Heart left ventricle (tissue), 16 donors: Measurements from ENCODE around the gene ABL1. TPM values are rescaled to one million over a fixed set of nuclear protein-coding genes. Genes with fewer than 3 reads are reported as not detected.
"Not testable (repeated sequence)": the region's sequence is repeated elsewhere in the genome, so short reads cannot be mapped to it uniquely, and the experiment has no call there.

ENCODE experiments used
- ATAC-seq, 4 donors: fragments of 200-7000 bp; cut with Tn5 transposase; one replicate each; pipeline ENCODE4 v1.9.1; 2020 to 2022; ENCODE audit warnings: moderate library complexity in 4 of 4, mild to moderate bottlenecking in 3 of 4, moderate number of reproducible peaks in 1 of 4
- DNase-seq, 5 donors: peaks; one replicate each; pipeline ENCODE4 v3.0.0-alpha.2; 2020
- H3K27ac ChIP-seq, 12 donors: fragments of 200-600 bp; sonication (generic) in 4 of 12; one replicate each; pipeline versions ENCODE4 v1.5.0 to v1.8.0; 2016 to 2022; ENCODE audit warnings: mild to moderate bottlenecking in 2 of 12
- H3K27me3 ChIP-seq, 9 donors: fragments of 200-600 bp; sonication (generic) in 2 of 9; one replicate each; pipeline versions ENCODE4 v1.5.1 to v1.8.0; 2016 to 2022; ENCODE audit warnings: mild to moderate bottlenecking in 3 of 9
- H3K36me3 ChIP-seq, 9 donors: fragments of 200-600 bp; sonication (generic) in 2 of 9; one replicate each; pipeline versions ENCODE4 v1.5.0 to v1.8.0; 2018 to 2022; ENCODE audit warnings: mild to moderate bottlenecking in 2 of 9
- H3K4me1 ChIP-seq, 12 donors: fragments of 200-600 bp; sonication (generic) in 4 of 12; one replicate each; pipeline versions ENCODE4 v1.5.0 to v1.8.0; 2016 to 2022; ENCODE audit warnings: mild to moderate bottlenecking in 3 of 12
- H3K4me3 ChIP-seq, 12 donors: fragments of 200-600 bp; sonication (generic) in 4 of 12; one replicate each; pipeline versions ENCODE4 v1.5.0 to v1.8.0; 2017 to 2022; ENCODE audit warnings: mild to moderate bottlenecking in 9 of 12, moderate library complexity in 4 of 12
- H3K9me3 ChIP-seq, 12 donors: fragments of 200-600 bp; sonication (generic) in 4 of 12; one replicate each; pipeline versions ENCODE4 v1.5.0 to v1.8.0; 2016 to 2022; ENCODE audit warnings: mild to moderate bottlenecking in 1 of 12
- POLR2A ChIP-seq, 2 donors: fragments of 450-650 bp; IDR thresholded peaks; one replicate each; pipeline ENCODE4 v1.6.1; 2017; ENCODE audit warnings: antibody characterized with exemption in 2 of 2, mild to moderate bottlenecking in 2 of 2, moderate library complexity in 2 of 2
- WGBS, 4 donors: extraction: QIAGEN DNeasy Blood & Tissue Kit in 2 of 4; methylation state at CpG; one replicate each; pipeline versions ENCODE4 v1.1.5 to v1.1.7; 2013 to 2018; 5-methylcytosine and 5-hydroxymethylcytosine counted together
- intact Hi-C, 10 donors: fragments of 100-400 bp; cut with DNase I; formaldehyde crosslinking; loops; one replicate each; pipeline versions ENCODE4 v1.11.1 to v1.14.2; 2022
- polyA plus RNA-seq, 2 donors: library from polyadenylated mRNA; stranded (reverse); fragments of 200-250 nt; gene quantifications; one replicate each; pipeline ENCODE4 v1.2.3, GENCODE V29; 2013
- total RNA-seq, 9 donors: library from RNA; depleted of rRNA in 2 of 9; stranded (reverse); fragments of >200 nt in 2 of 9; fragmentation: NEBNext Ultra II Directional in 3 of 9; extraction: Animal tissue kit (Norgen Biotek cat#: 25700) in 3 of 9; gene quantifications; one replicate each; pipeline versions ENCODE4 v1.1.0 to v1.2.4, GENCODE V29; 2016 to 2023
- TF ChIP-seq, protein P1 (sequence below), 12 donors: fragments of 200-600 bp; sonication (generic) in 4 of 12; IDR thresholded peaks; one replicate each; pipeline versions ENCODE4 v1.5.0 to v1.8.0; 2018 to 2022; ENCODE audit warnings: antibody characterized with exemption in 12 of 12, mild to moderate bottlenecking in 5 of 12
- donor health status: ischemic (EF 13 %, LVEDD 7.1; RV severe dilation, severe dysfunction).
- donor health status: healthy with polysubstance abuse.
- donor health status: DM: no; HTN: yes; CAD: no.
- donor health status: DM: no; HTN: no; CAD: no.
- donor health status: ischemic (EF 25% LVEDD 6.9; RV normal size, moderate dysfunction).
- donor health status: ischemic (EF 25% LVEDD 5.7; RV mildly dilated, moderate dysfunction).
- donor health status: healthy.
- donor health status: DM: yes; HTN: yes; CAD: no.
- donor health status: ischemic (EF 35%, LVEDD 5.7; RV mildly dilated, moderate dysfunction).
- donor health status: nonischemic (EF 11% LVEDD 7.7; RV severe dilation, severe dysfunction).
- donor health status: DM: yes; HTN: yes; CAD: no.
- donor health status: PGD.
- donor health status: ischemic (EF 29% LVEDD 5.4; RV normal size, mild dysfunction).
- donor health status: nonischemic (EF 23%, LVEDD 6.1; RV moderate dilation, normal function).

ABL1 gene
- total and polyA plus RNA-seq, 11 donors: 13.2 to 49.8 (median 33.8) TPM

DNA sequence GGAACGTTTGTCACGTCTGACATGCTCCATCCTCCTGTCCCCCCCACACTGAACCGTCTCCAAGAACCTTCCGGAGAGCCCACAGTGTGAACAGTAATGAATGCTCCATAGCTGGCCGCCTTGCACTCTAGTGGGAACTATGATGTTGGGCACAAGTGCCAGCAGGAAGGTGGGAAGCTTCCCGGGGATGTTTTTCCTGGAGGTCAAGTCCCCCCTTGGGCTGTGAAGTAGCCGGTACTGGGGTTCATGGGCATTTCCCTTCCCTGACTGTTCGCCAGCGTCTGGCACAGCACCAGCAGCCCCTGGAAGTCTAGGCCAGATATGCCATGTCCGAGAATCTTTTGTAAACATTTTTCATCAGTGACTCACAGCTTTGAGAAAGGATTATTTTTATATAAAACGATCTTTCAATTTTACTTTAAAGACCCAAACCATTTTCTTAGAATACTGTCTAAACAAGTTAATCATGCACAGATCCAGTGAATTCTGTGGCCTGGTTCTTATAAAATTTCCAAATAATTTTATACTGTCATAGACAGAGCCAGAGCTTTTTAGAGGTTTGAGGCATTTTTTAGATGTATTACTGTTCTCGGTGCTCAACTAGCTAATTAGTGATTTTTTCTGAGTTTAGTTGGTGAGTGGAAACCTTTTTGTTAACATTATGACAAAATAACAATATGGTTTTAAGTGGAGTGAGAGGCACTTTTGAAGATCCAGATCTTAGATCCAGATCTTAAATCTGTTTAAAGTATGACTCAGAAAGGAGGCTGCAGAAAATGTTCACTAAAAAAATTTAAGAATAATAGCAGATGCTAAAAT is 11.6 kb downstream of the ABL1 start:
- peak; percentile 27 to 63 (median 42) for ATAC-seq
- Histone ChIP-seq H3K4me1 (peaks cover 13 to 83% (median 70%) of the 10 kb centered on the region in 12 donors), H3K36me3 (no peaks in the 10 kb centered on the region), H3K9me3 (no peaks in the 10 kb centered on the region), H3K27ac (peak overlapping the region; percentile 40 to 96 (median 88)), H3K27me3 (no peaks in the 10 kb centered on the region), H3K4me3 (peak overlapping the region in 7 of 12 donors; percentile 10 to 40 (median 25))
- TF ChIP-seq, protein P1, sequence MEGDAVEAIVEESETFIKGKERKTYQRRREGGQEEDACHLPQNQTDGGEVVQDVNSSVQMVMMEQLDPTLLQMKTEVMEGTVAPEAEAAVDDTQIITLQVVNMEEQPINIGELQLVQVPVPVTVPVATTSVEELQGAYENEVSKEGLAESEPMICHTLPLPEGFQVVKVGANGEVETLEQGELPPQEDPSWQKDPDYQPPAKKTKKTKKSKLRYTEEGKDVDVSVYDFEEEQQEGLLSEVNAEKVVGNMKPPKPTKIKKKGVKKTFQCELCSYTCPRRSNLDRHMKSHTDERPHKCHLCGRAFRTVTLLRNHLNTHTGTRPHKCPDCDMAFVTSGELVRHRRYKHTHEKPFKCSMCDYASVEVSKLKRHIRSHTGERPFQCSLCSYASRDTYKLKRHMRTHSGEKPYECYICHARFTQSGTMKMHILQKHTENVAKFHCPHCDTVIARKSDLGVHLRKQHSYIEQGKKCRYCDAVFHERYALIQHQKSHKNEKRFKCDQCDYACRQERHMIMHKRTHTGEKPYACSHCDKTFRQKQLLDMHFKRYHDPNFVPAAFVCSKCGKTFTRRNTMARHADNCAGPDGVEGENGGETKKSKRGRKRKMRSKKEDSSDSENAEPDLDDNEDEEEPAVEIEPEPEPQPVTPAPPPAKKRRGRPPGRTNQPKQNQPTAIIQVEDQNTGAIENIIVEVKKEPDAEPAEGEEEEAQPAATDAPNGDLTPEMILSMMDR (IDR thresholded peaks at IDR 0.05): no peak
- no peak for TF ChIP-seq POLR2A (IDR thresholded peaks at IDR 0.05)
- WGBS, 4 donors: 20 to 29% (median 23%) methylated on average over 12 of the region's 12 CpGs
- intact Hi-C loops: loop anchor here in 4 of 10 donors (1.0 to 5.0 kb wide), 2 partner anchors 11 to 64 kb away; partner anchors contain the start of gene ABL1 (in 1 of the 4)
- peak; percentile 47 to 59 (median 51) for DNase-seq

DNA sequence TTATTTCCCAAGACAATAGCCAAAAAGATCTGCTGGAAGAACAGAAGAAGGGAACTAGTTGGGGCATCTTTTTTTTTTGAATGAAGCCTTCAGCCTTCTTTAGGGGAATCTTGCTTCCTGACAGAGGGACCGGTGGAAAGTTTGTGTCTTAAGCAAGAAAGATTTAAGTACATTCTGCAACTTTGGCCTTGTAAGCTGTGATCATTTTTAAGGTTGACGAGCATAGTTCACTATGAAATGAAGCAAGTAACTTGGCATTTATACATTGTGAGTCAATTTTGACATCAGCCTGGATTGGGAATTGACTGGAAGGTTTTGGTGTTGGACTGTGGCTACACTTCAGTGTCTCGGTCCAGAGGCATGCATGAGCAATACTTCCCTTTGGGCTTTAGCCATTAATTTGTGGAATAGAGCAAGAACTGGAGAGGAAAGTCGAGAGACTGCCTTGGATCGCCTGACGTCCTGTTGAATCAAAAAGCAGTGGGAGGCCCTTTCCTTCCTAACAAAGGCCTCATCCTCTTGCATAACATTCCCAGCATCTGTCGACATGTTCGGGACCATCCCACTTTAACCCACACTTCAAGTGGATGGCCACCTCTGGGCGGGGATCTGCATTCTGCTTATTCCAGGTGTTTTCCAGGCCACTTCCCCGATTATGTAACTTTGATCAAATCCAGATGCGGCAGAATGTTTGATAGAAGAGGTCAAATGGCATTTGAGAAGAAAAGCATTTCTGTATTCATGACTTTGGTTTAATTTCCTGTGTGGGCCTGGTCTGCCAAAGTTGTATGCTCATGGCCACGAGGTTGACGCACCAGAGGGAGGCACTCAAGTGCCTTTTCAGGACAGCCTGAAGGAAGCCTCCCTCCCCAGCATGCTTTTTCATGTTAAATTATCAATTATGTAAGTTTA is 12.5 kb downstream of the ABL1 start:
- peaks cover 13 to 82% (median 63%) of the 10 kb centered on the region in 12 donors for H3K4me1 ChIP-seq
- DNase-seq (peak; percentile 62 to 85 (median 74)), ATAC-seq (peak; percentile 79 to 92 (median 88))
- no peaks in the 10 kb centered on the region for H3K9me3 ChIP-seq
- H3K36me3 ChIP-seq: no peaks in the 10 kb centered on the region
- TF ChIP-seq, protein P1 (IDR thresholded peaks at IDR 0.05): peak in 5 of 12 donors; percentile 10 to 35 (median 31)
- TF ChIP-seq POLR2A (IDR thresholded peaks at IDR 0.05): no peak
- 34 to 46% (median 38%) methylated on average over 13 of the region's 13 CpGs for WGBS, 4 donors
- H3K27ac ChIP-seq: peak overlapping the region; percentile 40 to 96 (median 88)
- H3K4me3 ChIP-seq: peak overlapping the region in 2 of 12 donors; percentile 25 to 32
- no peaks in the 10 kb centered on the region for H3K27me3 ChIP-seq
- intact Hi-C loops: loop anchor here in 4 of 10 donors (1.0 to 5.0 kb wide), 2 partner anchors 12 to 65 kb away; partner anchors contain the start of gene ABL1 (in 1 of the 4)

DNA sequence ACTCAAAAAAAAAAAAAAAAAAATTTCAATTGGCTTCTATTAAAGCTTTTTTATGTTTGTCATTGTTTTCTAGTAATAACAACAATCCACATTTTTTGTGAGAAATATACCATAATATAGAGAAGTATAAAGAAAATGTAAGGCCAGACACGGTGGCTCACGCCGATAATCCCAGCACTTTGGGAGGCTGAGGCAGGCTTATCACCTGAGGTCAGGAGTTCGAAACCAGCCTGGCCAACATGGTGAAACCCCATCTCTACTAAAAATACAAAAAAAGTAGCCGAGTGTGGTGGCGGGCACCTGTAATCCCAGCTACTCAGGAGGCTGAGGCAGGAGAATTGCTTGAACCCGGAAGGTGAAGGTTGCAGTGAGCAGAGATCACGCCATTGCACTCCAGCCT is 13.5 kb downstream of the ABL1 start:
- not testable (repeated sequence) for H3K9me3 ChIP-seq, H3K4me3 ChIP-seq, H3K27me3 ChIP-seq, H3K36me3 ChIP-seq, DNase-seq, ATAC-seq
- 96 to 98% (median 98%) methylated on average over 8 of the region's 8 CpGs for WGBS, 4 donors
- intact Hi-C loops: loop anchor here in 4 of 10 donors (5.0 kb wide), 1 partner anchor 66 kb away; no protein-coding TSS in a partner anchor
- Histone ChIP-seq H3K4me1 (peaks cover 13 to 75% (median 55%) of the 10 kb centered on the region in 12 donors), H3K27ac (peak overlapping the region; percentile 37 to 96 (median 88))

DNA sequence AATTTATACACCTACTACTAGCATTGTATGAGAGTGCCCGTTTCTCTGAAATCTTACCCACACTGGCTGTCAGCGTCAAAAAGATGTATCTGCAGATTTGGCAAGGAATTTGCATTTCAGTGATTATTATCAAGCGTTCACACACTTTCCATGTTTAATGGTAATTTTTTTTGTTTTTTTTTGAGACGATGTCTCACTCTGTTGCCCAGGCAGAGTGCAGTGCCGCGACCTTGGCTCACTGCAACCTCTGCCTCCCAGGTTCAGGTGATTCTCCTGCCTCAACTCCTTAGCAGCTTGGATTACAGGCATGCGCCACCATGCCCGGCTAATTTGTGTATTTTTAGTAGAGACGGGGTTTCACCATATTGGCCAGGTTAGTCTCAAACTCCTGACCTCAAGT is 14.3 kb downstream of the ABL1 start:
- H3K9me3 ChIP-seq: no peaks in the 10 kb centered on the region
- peaks cover 0 to 11% (median 6%) of the 10 kb centered on the region in 9 donors for H3K36me3 ChIP-seq
- no peaks in the 10 kb centered on the region for H3K27me3 ChIP-seq
- no peak for DNase-seq
- H3K4me3 ChIP-seq: no peak overlapping the region
- intact Hi-C loops: loop anchor here in 4 of 10 donors (5.0 kb wide), 1 partner anchor 67 kb away; no protein-coding TSS in a partner anchor
- 91 to 94% (median 92%) methylated on average over 9 of the region's 9 CpGs for WGBS, 4 donors
- ATAC-seq: no peak
- peaks cover 13 to 67% (median 47%) of the 10 kb centered on the region in 12 donors for H3K4me1 ChIP-seq
- H3K27ac ChIP-seq: peak overlapping the region in 8 of 12 donors; percentile 15 to 96 (median 72)
- TF ChIP-seq, protein P1 (IDR thresholded peaks at IDR 0.05): no peak
- TF ChIP-seq POLR2A (IDR thresholded peaks at IDR 0.05): no peak
